RWPE1 (cell line): ENCODE results near the gene TCAF1.

Experiments
- CTCF ChIA-PET: fragments of 350-600 bp; sonication (Branson Sonifier 250); formaldehyde crosslinking; extraction: SDS; loops from one replicate; lab custom pipeline; 2021; lab: Yijun Ruan, JAX
- POLR2A ChIA-PET: fragments of 400-600 bp; formaldehyde crosslinking; extraction: SDS; loops from one replicate; lab custom pipeline; 2020; ENCODE audit warnings: antibody characterized with exemption; ENCODE audit not compliant: low non-redundant PET; lab: Yijun Ruan, JAX
- DNase-seq: peaks from one replicate; pipeline ENCODE4 v3.0.0; 2012; ENCODE audit warnings: low spot score
- H3K27ac ChIP-seq: fragments of 450-650 bp; 2 replicates; pipeline ENCODE4 v1.5.1; 2017
- CTCF ChIP-seq: fragments of 450-650 bp; conservative IDR thresholded peaks from 2 replicates; pipeline ENCODE4 v1.5.1; 2017; ENCODE audit warnings: low read depth, mild to moderate bottlenecking

TCAF1 gene

DNA sequence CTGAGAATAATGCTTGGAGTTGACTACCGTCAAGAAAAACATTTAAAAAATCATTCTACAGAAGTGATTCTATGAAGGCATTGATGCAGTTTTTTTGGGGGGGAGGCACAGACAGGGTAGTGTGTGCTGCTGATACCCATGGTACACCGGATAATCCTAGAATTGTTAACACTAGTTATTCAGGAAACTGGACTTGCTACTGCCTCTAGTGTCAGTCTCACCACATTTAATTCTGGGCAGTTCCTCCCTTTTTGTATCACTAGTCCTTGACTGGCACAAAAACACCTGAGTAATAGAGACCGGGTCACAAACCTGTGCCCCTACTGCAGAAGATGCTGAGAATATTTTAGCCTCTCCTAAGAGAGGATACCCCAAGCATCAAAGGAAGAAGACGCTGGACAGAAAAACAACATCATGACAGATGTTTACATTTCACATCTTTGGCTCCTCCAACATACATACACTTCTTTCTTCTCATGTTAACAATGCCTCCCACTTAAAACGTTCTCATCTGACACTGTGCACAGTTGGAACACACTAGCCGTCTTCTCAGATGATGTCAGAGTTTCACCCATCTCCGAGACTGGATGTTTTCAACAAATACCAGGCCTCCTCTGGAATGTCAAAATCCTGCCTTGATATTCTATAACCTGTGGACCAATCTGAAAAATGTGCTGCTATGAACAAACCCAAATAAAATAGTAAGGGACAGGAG lies 13.1 kb upstream of the TCAF1 start:
- DNase-seq = no peak
- no peak overlapping the region for H3K27ac ChIP-seq
- no peak for TF ChIP-seq CTCF
- ChIA-PET CTCF (interaction anchor here (0.6 kb wide), 1 partner anchor 700 kb away, joined by 3 read pairs; no protein-coding TSS in a partner anchor), POLR2A (no interaction called here)

- H3K27ac ChIP-seq = no peak overlapping the region
- CTCF ChIA-PET = interaction anchor here (0.6 kb wide), 1 partner anchor 699 kb away, joined by 3 read pairs; no protein-coding TSS in a partner anchor
- no peak for DNase-seq
- POLR2A ChIA-PET = no interaction called here
- TF ChIP-seq CTCF = no peak
Observed at GRCh38 chr7:143913945-143914615, 12.1 kb upstream of the TCAF1 start.

DNA sequence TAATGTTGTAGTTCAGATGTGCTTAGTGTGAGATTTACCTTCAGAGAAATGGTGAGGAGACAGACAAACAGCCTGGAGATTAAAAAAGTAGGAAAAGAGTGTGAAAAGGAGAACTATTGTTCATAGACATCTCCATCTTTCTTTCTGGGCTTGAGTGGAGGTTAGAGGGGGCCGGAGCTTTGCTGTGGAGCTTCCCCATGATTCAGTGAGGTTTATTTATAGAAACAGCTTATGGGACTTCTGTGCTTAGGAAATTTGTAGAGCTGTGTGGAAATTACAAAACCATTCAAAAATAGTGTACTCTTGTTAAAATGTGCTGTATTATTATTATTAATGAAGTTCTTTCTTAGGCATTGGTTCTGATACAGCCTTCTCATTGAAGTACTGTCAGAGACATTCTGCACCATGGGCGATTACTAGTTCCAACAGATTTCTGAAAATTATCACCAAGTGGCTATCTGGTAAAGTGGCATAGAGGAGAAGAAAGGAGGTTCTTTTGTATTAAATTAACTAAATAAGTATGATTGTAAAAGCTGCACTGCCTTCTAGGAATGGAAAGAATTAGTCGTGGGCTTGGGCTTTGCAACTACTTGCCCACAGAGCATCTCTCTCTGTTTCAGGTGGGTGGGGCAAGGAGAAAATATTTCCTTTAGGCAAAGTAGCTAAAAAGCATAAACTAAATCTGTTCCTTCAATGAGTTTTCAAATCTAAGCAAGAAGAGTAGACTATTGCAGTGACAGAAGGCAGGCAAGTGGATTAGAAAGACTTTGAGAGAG lies 8.7 kb upstream of the TCAF1 start:
- H3K27ac ChIP-seq = no peak overlapping the region
- no peak for DNase-seq
- TF ChIP-seq CTCF = no peak
- ChIA-PET CTCF (no interaction called here), POLR2A (no interaction called here)

GRCh38 chr7:143909863-143910262 lies 7.9 kb upstream of the TCAF1 start:
- POLR2A ChIA-PET = no interaction called here
- CTCF ChIA-PET = no interaction called here
- H3K27ac ChIP-seq = no peak overlapping the region

GRCh38 chr7:143908120-143908519 lies 6.1 kb upstream of the TCAF1 start:
- DNase-seq = no peak
- ChIA-PET POLR2A (no interaction called here), CTCF (no interaction called here)
- no peak overlapping the region for H3K27ac ChIP-seq
- no peak for TF ChIP-seq CTCF

More at GRCh38 chr7:143909863-143910262, 7.9 kb upstream of the TCAF1 start:
- DNase-seq = no peak
- TF ChIP-seq CTCF = no peak

DNA sequence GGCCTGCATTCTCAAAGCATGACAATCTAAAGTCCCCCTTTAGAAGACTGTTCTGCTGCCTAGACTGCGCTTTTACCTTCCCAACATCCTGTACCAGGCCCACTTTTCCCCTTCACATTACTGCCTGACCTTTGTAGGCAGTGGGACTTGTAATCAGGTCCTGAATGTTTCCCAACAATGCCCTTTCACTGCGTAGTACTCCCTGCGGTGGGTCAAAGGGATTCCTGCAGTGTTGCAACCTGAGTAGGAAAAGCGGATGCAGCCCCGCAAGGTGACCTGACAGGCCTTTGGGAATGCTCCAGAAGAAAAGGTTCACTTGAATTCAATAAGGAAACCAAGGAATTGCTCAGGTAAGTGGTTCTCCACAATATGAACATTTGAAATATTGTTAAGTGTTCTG lies 4.9 kb upstream of the TCAF1 start:
- H3K27ac ChIP-seq = no peak overlapping the region
- TF ChIP-seq CTCF = no peak
- DNase-seq = no peak
- ChIA-PET POLR2A (no interaction called here), CTCF (no interaction called here)
